NT2/D1 (cell line): ENCODE measurements around the gene LRRC25.

Experiments
- SUZ12 ChIP-seq: IDR thresholded peaks from 2 replicates; pipeline ENCODE4 v1.6.1; 2011; ENCODE audit not compliant: insufficient read length, insufficient read depth; ENCODE audit errors: extremely low read depth
- YY1 ChIP-seq: IDR thresholded peaks from 2 replicates; pipeline ENCODE4 v1.6.1; 2011; ENCODE audit not compliant: insufficient read length, insufficient read depth
- ZNF274 ChIP-seq: IDR thresholded peaks from 2 replicates; pipeline ENCODE4 v1.6.1; 2011; ENCODE audit warnings: mild to moderate bottlenecking, low read depth, low read length

DNA sequence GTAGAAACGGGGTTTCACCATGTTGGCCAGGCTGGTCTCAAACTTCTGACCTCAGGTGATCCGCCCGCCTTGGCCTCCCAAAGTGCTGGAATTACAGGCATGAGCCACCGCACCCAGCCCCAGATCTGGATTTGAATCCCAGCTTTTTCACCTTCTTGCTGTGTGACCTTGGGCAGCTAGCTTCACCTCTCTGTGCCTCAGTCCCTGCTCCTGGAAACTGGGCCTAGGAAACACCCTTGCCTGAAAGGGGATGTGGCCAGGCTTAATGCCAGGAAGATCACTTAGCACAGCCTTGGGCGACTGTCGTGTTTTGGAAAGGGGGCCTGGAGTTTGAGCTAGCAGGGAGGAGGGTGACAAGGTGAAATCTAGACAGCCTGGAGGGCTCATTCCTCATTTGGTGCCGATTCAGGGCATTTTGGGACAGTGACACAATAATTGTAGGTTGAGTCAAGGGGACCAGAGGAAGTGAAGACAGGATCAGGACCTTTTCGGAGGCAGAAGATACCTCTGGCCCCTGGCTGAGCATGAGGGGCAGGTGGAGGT lies 55.3 kb downstream of the LRRC25 start:
- no peak for TF ChIP-seq YY1
- TF ChIP-seq ZNF274, result no peak
- no peak for TF ChIP-seq SUZ12
